HepG2 (cell line): ENCODE measurements around the gene GRB7. TPM values are rescaled to one million over a fixed set of nuclear protein-coding genes. Genes with fewer than 3 reads are reported as not detected.

Source experiments
- AGO1 ChIP-seq: fragments of 200-400 bp; formaldehyde crosslinking; IDR thresholded peaks from 2 replicates; pipeline ENCODE4 v1.6.1; 2017; ENCODE audit warnings: mild to moderate bottlenecking, low read depth, low read length, moderate library complexity; ENCODE audit not compliant: poor library complexity, severe bottlenecking
- ARID5B ChIP-seq: IDR thresholded peaks from 2 replicates; pipeline ENCODE4 v1.4.0; 2020; ENCODE audit warnings: mild to moderate bottlenecking, missing genetic modification reagents
- ATF4 ChIP-seq, 2 experiments: fragments of 450-650 bp in 1 of 2; sonication (generic) in 1 of 2; formaldehyde crosslinking; IDR thresholded peaks; 2 replicates each; pipeline versions ENCODE4 v1.5.0 to v1.8.0; 2020 to 2022; ENCODE audit warnings: mild to moderate bottlenecking in 1 of 2, missing genetic modification reagents in 1 of 2
- ATF5 ChIP-seq: sonication (generic); formaldehyde crosslinking; IDR thresholded peaks from 2 replicates; pipeline ENCODE4 v1.4.0; 2020; ENCODE audit warnings: mild to moderate bottlenecking, low read depth, missing genetic modification reagents
- CAMTA2 ChIP-seq: sonication (generic); formaldehyde crosslinking; IDR thresholded peaks from 2 replicates; pipeline ENCODE4 v1.4.0; 2020; ENCODE audit warnings: mild to moderate bottlenecking, missing genetic modification reagents, borderline replicate concordance
- CBX1 ChIP-seq: IDR thresholded peaks from one replicate; pipeline ENCODE4 v1.6.1; 2016; ENCODE audit warnings: antibody characterized with exemption, low read depth
- DRAP1 ChIP-seq: IDR thresholded peaks from 2 replicates; pipeline ENCODE4 v1.6.1; 2016; ENCODE audit warnings: missing genetic modification reagents, missing compliant biosample characterization
- ELF3 ChIP-seq: IDR thresholded peaks from 2 replicates; pipeline ENCODE4 v1.6.1; 2016; ENCODE audit warnings: missing genetic modification reagents, missing compliant biosample characterization
- GATAD2A ChIP-seq: IDR thresholded peaks from 2 replicates; pipeline ENCODE4 v1.6.1; 2016
- MED1 ChIP-seq: sonication (generic); formaldehyde crosslinking; IDR thresholded peaks from 2 replicates; pipeline ENCODE4 v1.4.0; 2020; ENCODE audit warnings: missing genetic modification reagents
- RFXANK ChIP-seq: IDR thresholded peaks from 2 replicates; pipeline ENCODE4 v1.6.1; 2016
- SATB2 ChIP-seq: sonication (generic); formaldehyde crosslinking; IDR thresholded peaks from 2 replicates; pipeline ENCODE4 v1.5.0; 2020; ENCODE audit warnings: missing genetic modification reagents
- TBX3 ChIP-seq: fragments of 450-650 bp; IDR thresholded peaks from 2 replicates; pipeline ENCODE4 v1.6.1; 2017; ENCODE audit warnings: antibody characterized with exemption, mild to moderate bottlenecking, inconsistent platforms, borderline replicate concordance
- ZBTB7B ChIP-seq: sonication (generic); formaldehyde crosslinking; IDR thresholded peaks from 2 replicates; pipeline ENCODE4 v1.4.0; 2020; ENCODE audit warnings: missing genetic modification reagents
- ZNF24 ChIP-seq: fragments of 450-650 bp; IDR thresholded peaks from 2 replicates; pipeline ENCODE4 v1.6.1; 2017; ENCODE audit warnings: antibody characterized with exemption, mild to moderate bottlenecking
- ZNF281 ChIP-seq: sonication (generic); formaldehyde crosslinking; IDR thresholded peaks from 2 replicates; pipeline ENCODE4 v1.4.0; 2020; ENCODE audit warnings: missing genetic modification reagents, borderline replicate concordance
- ZNF331 ChIP-seq: sonication (generic); formaldehyde crosslinking; IDR thresholded peaks from 2 replicates; pipeline ENCODE4 v1.4.0; 2020; ENCODE audit warnings: missing genetic modification reagents
- ZNF362 ChIP-seq: sonication (generic); formaldehyde crosslinking; IDR thresholded peaks from 2 replicates; pipeline ENCODE4 v1.4.0; 2020; ENCODE audit warnings: missing genetic modification reagents, mild to moderate bottlenecking, borderline replicate concordance
- ZNF547 ChIP-seq: sonication (generic); formaldehyde crosslinking; IDR thresholded peaks from 2 replicates; pipeline ENCODE4 v1.5.1; 2020; ENCODE audit warnings: mild to moderate bottlenecking, missing genetic modification reagents
- ZNF557 ChIP-seq: sonication (generic); formaldehyde crosslinking; IDR thresholded peaks from 2 replicates; pipeline ENCODE4 v1.4.0; 2020; ENCODE audit warnings: missing genetic modification reagents
- ZNF724P ChIP-seq: sonication (generic); formaldehyde crosslinking; IDR thresholded peaks from 2 replicates; pipeline ENCODE4 v1.8.0; 2022; ENCODE audit warnings: missing genetic modification reagents, borderline replicate concordance
- ZNF792 ChIP-seq: IDR thresholded peaks from 2 replicates; pipeline ENCODE4 v1.6.1; 2016
- polyA plus RNA-seq, 8 experiments: library from polyadenylated mRNA; depleted of rRNA in 3 of 8; stranded (reverse) in 7 of 8; unstranded in 1 of 8; fragments of >200 nt; fragmentation: Illumina TruSeq in 4 of 8; extraction: Trizol in 4 of 8; gene quantifications; 2 replicates each; pipeline versions ENCODE4 v1.2.1 to v1.2.3, GENCODE V29; 2011 to 2016; ENCODE audit warnings: low read depth in 4 of 8, missing spikeins in 1 of 8, mixed read lengths in 1 of 8; ENCODE audit not compliant: insufficient read depth in 1 of 8
- total RNA-seq, 5 experiments: library from RNA; depleted of rRNA; stranded (reverse); fragments of >200 nt; fragmentation: Illumina TruSeq; extraction: Trizol; gene quantifications; 2 replicates each; pipeline ENCODE4 v1.2.3, GENCODE V29; 2016; ENCODE audit warnings: low read depth in 1 of 5

GRB7 gene
- total and polyA plus RNA-seq, 2 of the 13 experiments (the other 11 are each of a cell fraction or from before 2014, with no cell fraction given) = 60.2 to 77.7 TPM

- TF ChIP-seq ZNF331 (CRISPR knock-in tag) (no peak), CBX1 (no peak), SATB2 (CRISPR knock-in tag) (no peak), ATF5 (CRISPR knock-in tag) (no peak), RFXANK (CRISPR knock-in tag) (no peak), ZBTB7B (no peak), AGO1 (no peak), ZNF724P (CRISPR knock-in tag) (no peak), ZNF281 (no peak), CAMTA2 (no peak), DRAP1 (CRISPR knock-in tag) (no peak), ZNF24 (no peak), GATAD2A (CRISPR knock-in tag) (peak; percentile 52), TBX3 (peak; percentile 9; the same call in 1 of the 2 replicates), ATF4 (CRISPR knock-in tag; IDR thresholded peaks at IDR 0.05) (peak in 1 of 2 experiments; percentile 78; a peak in 2 of 4 replicates), ZNF362 (CRISPR knock-in tag) (no peak), ZNF792 (CRISPR knock-in tag) (no peak), ARID5B (CRISPR knock-in tag) (peak; percentile 26; the same call in 1 of the 2 replicates), ZNF547 (CRISPR knock-in tag) (no peak), ELF3 (no peak), ZNF557 (CRISPR knock-in tag) (no peak), MED1 (no peak)
Observed at GRCh38 chr17:39769974-39770587, 32.3 kb downstream of the GRB7 start (continued).
